IPS-18c (cell line): ENCODE data around the gene USF3.
"Not testable (repeated sequence)": the region's sequence is repeated elsewhere in the genome, so short reads cannot be mapped to it uniquely, and the experiment has no call there.

Experiments
- H3K4me3 ChIP-seq: 2 replicates; pipeline ENCODE4 v1.7.0; 2013; ENCODE audit warnings: low read depth, mild to moderate bottlenecking, low read length, moderate library complexity; ENCODE audit not compliant: insufficient read depth
- H3K9me3 ChIP-seq: one replicate; pipeline ENCODE4 v1.6.1; 2013; ENCODE audit warnings: mild to moderate bottlenecking, low read length, moderate library complexity; ENCODE audit not compliant: control insufficient read depth, insufficient read depth

USF3 gene

DNA sequence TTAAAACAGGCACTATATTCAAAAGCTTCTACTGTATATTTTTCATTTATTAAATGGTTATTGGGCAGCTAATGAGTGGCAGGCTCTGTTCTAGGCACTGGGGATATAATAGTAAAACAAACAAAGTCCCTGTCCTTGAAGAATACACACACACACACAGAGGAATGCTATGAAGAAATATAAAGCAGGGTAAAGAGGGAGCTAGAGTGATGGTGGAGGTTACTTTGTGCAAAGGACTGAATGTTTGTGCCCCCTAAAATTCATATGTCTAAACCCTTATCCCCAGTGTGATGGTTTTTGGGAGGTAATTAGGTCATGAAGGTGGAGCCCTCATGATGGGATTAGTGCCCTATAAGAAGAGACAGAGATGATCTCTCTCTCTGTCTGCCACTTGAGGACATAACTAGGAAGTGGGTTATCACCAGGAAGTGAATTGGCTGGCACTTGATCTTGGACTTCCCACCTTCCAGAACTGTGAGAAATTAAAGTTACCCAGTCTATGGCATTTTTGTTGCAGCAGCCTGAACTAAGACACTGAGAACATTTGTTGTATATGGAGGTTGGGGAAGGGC is 31.8 kb downstream of the USF3 start:
- no peak overlapping the region for H3K4me3 ChIP-seq
- no peaks in the 10 kb centered on the region for H3K9me3 ChIP-seq

DNA sequence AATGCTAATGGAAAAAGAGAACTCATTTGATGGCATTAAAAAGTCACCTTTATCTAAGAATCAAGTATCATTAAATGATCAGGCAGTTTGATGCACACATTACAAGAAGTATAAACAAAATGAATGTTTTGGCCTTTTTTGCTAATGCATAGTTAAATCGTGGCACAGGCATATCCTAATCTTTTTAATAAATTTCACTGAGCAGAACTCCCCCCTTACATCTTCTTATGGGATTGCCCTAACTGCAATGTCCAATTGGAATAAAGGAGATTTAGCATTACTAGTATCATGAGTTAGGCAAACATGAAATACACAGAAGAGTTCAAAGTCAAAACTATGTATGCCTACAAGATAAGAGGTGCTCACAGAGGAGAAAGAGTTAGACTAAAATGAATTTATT is 32.7 kb downstream of the USF3 start:
- H3K4me3 ChIP-seq: no peak overlapping the region

DNA sequence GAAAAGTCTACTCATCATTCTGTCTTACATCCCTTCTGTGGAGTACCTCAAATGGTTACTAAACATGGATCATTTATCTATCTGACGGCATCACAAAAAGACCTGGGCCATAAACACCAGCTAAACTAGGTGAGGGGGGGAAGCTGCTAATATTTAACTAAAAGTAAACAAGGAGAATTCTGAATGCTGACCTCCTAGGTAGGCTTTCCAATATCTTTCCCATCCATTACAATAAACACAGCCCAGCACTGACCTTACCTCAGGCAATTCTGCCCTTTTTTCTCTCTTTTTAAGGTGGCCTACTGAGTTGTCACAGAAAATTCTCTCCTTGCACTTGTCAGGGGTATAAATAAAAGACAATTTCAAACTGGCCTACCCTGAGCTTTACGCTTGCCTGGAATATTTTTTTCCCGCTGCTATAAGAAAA is 33.1 kb downstream of the USF3 start:
- Histone ChIP-seq H3K4me3 (no peak overlapping the region), H3K9me3 (no peaks in the 10 kb centered on the region)

More for the DNA sequence above, 32.7 kb downstream of the USF3 start:
- no peaks in the 10 kb centered on the region for H3K9me3 ChIP-seq

DNA sequence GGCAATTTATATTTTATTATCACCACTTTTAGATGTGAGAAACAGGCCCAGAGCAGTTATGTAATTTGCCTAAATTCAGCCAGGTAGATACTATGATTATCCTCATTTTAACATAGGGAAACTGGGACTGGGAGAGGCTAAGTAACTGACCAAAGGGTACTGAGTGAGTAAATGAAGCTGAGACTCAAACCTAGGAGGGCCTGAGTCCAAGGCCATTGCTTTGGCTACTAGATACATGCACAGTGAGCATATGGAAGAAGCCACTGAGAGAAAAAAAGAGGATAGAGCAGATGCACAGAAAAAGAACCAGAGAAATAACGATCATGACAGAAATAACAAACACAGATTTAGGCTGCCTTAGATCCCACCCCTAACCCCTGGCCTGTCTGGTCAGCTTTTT is 33.6 kb downstream of the USF3 start:
- Histone ChIP-seq H3K4me3 (no peak overlapping the region), H3K9me3 (no peaks in the 10 kb centered on the region)

DNA sequence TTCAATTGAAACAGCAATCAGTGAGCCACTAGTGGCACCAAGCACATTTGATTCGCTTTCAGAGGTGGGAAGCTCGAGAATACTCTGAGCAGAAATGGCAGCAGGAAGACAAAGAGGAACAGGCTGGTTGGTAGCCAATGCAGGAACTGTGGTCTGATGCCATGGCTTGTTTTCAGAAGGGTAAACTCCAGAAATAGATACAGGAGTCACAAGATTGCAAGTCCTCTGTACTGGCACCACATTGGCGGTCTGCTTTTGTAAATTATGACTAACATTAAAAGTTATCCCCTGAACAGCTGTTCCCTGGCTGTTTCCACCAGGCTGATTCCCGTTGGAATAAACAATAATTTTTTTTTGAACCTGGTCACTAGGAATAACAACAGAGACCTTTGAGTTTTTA is 35.5 kb downstream of the USF3 start:
- H3K4me3 ChIP-seq: no peak overlapping the region
- no peaks in the 10 kb centered on the region for H3K9me3 ChIP-seq

DNA sequence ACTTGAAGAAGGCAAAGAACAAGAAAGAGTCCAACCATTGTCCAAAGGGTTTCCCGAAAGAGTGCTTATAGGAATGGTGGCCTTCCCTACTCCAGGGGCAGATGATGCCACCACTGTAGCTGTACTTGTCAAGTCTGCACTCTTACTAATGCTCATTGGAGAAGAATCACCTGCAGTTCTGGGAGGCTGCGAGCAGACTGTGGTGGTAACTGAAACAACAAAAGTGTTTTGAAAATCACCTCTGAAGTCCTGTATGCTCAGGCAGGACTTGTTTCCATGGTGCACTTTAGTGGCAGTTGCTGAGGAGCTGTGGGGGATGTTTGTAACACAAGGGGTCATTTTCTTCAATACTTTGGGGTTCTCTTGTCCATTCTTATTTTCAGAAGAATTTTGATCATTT is 36.0 kb downstream of the USF3 start:
- H3K4me3 ChIP-seq: no peak overlapping the region
- H3K9me3 ChIP-seq: no peaks in the 10 kb centered on the region

DNA sequence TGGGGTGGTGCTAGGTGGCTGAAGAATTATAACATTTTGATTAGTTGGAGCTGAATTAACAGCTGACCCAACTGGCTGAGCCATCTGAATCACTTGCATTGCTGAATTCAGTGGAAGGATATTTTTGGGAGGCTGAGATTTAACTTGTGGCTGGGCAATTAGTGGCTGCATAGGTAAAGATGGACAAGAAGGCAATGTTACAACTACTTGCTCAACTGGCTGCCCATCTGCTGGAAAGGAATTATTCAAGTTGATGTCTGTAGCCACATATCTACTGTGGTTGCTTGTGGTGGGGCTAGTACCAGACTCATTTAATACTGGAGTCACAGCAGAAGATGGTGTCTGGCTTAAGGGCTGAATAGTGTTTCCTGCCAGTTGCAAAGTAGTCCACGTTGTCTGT is 36.4 kb downstream of the USF3 start:
- Histone ChIP-seq H3K9me3 (no peaks in the 10 kb centered on the region), H3K4me3 (no peak overlapping the region)

DNA sequence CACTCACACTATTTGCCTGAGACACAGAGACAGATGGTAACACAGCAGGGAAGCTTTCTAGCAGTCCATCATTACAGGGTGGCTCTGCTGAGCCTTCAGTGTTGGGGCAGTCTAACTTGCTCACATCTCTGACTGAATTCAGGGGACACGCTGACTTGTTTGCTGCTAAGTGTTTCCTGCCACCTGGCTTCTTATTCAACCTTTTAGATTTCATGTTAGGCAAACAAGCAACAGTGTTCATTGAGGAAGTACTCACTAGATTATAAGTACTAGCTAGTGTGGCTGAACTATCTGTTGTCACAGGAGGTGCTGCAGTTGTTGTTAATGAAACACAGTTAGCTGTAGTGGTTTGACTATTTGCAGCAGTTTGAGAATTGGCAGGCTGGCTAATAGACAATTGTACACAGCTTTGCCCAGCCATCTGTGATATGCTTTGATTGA is 37.3 kb downstream of the USF3 start:
- Histone ChIP-seq H3K4me3 (no peak overlapping the region), H3K9me3 (no peaks in the 10 kb centered on the region)

DNA sequence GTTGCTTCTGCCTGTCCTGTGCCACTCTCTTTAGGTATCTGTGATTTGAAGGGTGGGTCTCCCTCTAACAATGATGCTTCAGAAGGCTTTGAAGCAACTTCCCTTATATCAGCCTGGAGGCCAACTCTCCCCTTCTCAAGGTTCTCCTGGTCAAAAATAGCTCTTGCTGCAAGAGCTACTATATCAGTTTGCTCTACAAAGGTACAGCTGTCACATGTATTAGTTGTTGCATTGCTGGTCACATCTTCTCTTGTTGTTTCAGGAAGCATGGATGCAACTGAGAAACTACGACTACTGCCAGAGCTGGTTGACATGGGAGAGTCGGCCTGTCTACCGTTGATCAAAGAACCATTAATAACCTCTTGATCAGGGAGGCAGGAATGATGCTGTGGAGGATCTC is 38.3 kb downstream of the USF3 start:
- Histone ChIP-seq H3K4me3 (no peak overlapping the region), H3K9me3 (no peaks in the 10 kb centered on the region)

DNA sequence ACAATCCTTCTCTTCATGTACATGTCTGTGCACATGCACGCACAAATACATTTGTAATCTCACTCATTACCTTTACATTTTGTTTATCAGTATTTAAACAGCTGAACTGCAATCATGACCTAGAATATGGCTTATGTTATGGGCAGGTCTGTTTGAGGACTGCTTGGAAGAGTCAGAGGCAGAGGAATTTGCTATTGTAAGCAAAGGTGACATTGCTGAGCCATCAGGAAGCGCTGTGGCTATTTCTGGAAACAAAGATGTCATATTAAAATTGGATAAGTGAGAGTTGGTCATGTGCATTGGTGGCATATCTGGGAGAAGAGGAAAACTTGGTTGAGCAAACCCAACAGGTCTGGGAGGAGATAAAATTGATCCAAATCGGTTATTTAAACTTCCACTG is 41.6 kb downstream of the USF3 start:
- H3K4me3 ChIP-seq: no peak overlapping the region
- no peaks in the 10 kb centered on the region for H3K9me3 ChIP-seq

DNA sequence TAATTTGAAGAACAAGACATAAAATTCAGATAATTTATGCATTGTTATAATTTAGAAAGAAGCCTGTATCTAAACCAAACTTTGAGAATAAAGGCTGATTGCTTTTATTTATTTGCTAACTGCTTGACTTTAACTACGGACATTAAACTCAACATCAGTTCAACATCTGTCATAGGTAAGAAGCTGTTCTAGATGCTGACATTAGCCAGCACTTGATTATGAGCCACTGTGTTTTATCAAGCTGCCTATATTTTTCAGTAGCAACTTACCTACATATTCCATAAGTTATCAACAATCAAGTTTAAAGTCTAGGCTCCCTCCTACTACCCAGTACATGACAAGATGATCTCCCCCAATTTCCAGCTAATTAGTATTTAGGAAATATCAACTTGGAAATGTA is 42.1 kb downstream of the USF3 start:
- no peaks in the 10 kb centered on the region for H3K9me3 ChIP-seq
- no peak overlapping the region for H3K4me3 ChIP-seq

DNA sequence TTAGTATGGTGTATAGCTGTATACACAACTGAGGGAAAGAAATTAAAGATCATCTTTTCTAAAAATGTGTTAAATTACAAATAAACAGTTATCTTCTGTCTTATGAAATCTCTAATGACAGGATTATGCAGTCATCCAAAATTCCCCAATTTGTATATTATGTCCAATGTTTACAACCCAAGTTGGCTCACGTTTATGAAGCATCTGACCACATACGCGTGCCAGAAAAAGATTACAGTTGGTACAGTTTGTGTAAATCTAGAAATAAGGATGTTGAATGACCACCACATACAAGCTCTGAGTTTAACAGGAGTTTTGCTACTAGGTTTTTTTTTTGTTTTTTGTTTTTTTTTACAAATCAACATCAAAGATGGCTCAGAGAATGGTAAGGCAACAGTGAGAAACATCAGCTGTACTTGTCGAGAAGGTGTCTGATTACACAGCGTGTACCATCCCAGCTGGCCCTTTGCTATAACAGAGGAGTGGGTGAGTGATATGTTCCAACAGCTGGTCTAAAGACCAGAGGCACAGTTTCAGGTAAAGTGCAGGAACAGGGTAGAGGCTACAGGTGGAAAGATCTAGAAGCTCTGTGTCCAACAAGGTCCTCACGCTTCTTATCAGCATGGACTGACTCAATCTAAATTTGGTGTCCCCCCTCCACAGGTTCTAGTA is 47.1 kb downstream of the USF3 start:
- H3K9me3 ChIP-seq: peaks cover 3% of the 10 kb centered on the region
- no peak overlapping the region for H3K4me3 ChIP-seq

DNA sequence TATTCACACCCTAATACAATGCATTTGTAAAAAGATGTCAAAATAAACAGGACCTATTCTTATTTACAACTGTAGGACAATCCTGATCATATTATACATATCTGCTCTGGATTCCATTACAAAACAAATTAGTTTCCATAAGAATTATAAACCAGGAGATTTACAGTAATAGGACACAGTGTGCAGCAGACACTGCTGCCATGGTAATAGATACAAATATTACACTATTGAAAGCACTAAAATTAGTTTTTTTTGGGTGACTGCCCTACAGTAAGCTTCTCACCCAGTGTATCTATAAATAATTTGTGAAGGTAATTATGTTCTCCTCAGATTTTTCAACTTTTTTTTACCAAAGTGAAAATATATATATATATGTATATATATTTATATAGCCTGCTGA is 47.9 kb downstream of the USF3 start:
- Histone ChIP-seq H3K9me3 (peaks cover 3% of the 10 kb centered on the region), H3K4me3 (no peak overlapping the region)

DNA sequence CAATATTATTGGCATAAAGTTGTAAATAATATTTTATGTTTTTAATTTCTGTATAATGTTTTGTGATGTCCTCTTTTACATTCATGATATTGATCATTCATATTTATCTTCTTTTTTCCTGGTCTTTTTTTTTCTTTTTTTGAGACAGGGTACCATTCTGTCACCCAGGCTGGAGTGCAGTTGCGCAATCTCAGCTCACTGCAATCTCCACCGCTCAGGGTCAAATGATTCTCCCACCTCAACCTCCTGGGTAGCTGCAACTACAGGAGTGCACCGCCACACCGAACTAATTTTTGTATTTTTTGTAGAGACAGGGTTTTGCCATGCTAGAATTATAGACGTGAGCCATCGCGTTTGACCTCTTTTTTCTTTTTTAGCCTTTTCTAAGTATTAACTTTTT is 52.9 kb downstream of the USF3 start:
- H3K9me3 ChIP-seq: peaks cover 5% of the 10 kb centered on the region
- no peak overlapping the region for H3K4me3 ChIP-seq

DNA sequence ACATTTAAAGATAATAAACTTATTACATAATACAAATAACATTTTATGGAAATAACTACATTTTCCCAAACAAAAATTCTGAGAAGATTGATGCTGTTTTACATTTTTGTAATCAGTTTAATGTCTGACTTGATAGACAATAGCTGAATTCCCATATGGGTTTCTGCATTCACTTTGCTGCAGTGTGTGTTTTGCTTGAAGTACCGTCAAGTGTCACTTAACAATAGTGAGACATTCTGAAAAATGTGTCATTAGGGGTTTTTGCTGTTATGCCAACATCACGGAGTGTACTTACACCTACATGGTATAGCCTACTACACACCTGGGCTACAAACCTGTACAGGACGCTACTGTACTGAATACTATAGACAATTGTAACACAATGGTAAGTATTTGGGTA is 57.5 kb downstream of the USF3 start:
- Histone ChIP-seq H3K4me3 (no peak overlapping the region), H3K9me3 (peaks cover 4% of the 10 kb centered on the region)

DNA sequence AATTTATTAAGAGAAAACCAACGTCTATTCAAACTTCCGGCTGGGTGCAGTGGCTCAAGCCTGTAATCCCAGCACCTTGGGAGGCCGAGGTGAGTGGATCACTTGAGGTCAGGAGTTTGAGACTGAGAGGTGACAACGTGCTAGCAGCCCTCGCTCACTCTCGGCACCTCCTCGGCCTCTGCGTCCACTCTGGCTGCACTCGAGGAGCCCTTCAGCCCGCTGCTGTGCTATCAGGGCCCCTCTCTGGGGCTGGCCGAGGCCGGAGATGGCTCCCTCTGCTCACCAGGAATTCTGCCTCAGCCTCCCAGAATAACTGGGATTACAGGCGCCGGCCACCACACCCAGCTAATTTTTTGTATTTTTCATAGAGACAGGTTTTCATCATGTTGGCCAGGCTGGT is 58.7 kb downstream of the USF3 start:
- Histone ChIP-seq H3K4me3 (no peak overlapping the region), H3K9me3 (peaks cover 4% of the 10 kb centered on the region)

DNA sequence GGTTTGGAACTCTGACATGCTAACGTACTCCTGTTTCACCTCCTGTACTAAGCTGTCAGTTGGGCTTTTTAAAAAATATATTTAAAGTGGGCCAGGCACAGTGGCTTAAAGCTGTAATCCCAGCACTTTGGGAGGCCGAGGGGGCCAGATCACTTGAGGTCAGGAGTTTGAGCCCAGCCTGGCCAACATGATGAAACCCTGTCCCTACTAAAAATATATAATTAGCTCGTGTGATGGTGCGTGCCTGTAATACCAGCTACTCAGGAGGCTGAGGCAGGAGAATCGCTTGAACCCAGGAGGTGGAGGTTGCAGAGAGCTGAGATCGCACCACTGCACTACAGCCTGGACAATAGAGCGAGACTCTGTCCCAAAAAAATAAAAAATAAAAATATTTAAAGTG is 60.4 kb downstream of the USF3 start:
- H3K9me3 ChIP-seq, H3K4me3 ChIP-seq: not testable (repeated sequence)

DNA sequence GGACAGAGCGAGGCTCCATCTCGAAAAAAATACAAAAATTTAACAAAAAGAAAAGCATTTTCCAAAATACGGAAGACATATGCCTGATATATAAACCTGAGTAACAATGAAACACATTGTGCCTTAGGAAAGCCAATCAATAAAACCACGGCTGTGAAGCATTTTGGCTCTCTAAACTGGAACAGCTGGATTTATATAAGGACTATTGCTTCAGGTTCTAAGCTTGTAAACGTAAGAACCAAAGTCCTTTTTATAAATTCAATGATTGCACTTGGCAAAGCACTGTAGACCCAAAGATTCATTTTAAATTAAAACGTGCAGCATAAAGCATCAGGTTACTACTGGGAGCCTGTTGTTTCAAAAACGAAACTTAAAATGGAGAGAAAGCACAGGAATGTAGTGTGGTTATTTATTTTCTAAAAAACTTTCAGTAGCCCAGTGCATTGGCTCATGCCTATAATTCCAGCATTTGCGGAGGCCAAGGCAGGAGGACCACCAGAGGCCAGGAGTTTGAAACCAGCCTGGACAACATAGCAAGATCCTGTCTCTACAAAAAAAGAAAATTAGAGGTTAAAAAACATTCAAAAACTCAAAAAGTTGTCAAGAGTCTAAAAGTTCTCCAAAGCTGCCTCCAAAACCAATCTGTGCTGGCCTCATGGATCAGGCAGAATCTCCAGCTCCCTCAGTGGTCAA is 61.5 kb downstream of the USF3 start:
- peaks cover 2% of the 10 kb centered on the region for H3K9me3 ChIP-seq
- H3K4me3 ChIP-seq: no peak overlapping the region
